HepG2 (cell line): ENCODE measurements around the gene ARHGEF40. TPM values are rescaled to one million over a fixed set of nuclear protein-coding genes. Genes with fewer than 3 reads are reported as not detected.

Experiments
- AKNA ChIP-seq: sonication (generic); formaldehyde crosslinking; IDR thresholded peaks from 2 replicates; pipeline ENCODE4 v1.4.0; 2020; ENCODE audit warnings: missing genetic modification reagents, borderline replicate concordance
- ARID2 ChIP-seq: sonication (generic); formaldehyde crosslinking; IDR thresholded peaks from 2 replicates; pipeline ENCODE4 v1.8.1; 2022; ENCODE audit warnings: mild to moderate bottlenecking, missing genetic modification reagents, borderline replicate concordance
- EZH2 ChIP-seq: conservative IDR thresholded peaks from 2 replicates; pipeline ENCODE4 v1.6.1; 2012; ENCODE audit warnings: mild to moderate bottlenecking, low read depth, low read length, moderate library complexity
- KDM2A ChIP-seq: sonication (generic); formaldehyde crosslinking; IDR thresholded peaks from 2 replicates; pipeline ENCODE4 v1.4.0; 2020; ENCODE audit warnings: low read depth, missing genetic modification reagents, borderline replicate concordance
- KDM4B ChIP-seq: sonication (generic); formaldehyde crosslinking; IDR thresholded peaks from 2 replicates; pipeline ENCODE4 v1.4.0; 2020; ENCODE audit warnings: missing genetic modification reagents
- LCORL ChIP-seq, 2 experiments: fragments of 450-650 bp in 1 of 2; sonication (generic) in 1 of 2; formaldehyde crosslinking in 1 of 2; IDR thresholded peaks; 2 replicates each; pipeline versions ENCODE4 v1.5.0 to v1.6.1; 2017 to 2020; ENCODE audit warnings: antibody characterized with exemption in 1 of 2, missing genetic modification reagents in 1 of 2
- MAFF ChIP-seq: IDR thresholded peaks from 2 replicates; pipeline ENCODE4 v1.6.1; 2011; ENCODE audit warnings: low read depth, low read length, improper control_type of control experiment
- MAX ChIP-seq: IDR thresholded peaks from 2 replicates; pipeline ENCODE4 v1.6.1; 2012; ENCODE audit warnings: inconsistent platforms
- PCBP1 ChIP-seq: fragments of 200-400 bp; formaldehyde crosslinking; IDR thresholded peaks from 2 replicates; pipeline ENCODE4 v1.6.1; 2017; ENCODE audit warnings: mild to moderate bottlenecking, low read depth, low read length, borderline replicate concordance
- SNAPC5 ChIP-seq: sonication (generic); formaldehyde crosslinking; IDR thresholded peaks from 2 replicates; pipeline ENCODE4 v1.8.1; 2023; ENCODE audit warnings: mild to moderate bottlenecking, missing genetic modification reagents, borderline replicate concordance
- SP1 ChIP-seq, 2 experiments: fragments of 450-650 bp in 1 of 2; sonication (generic) in 1 of 2; formaldehyde crosslinking in 1 of 2; IDR thresholded peaks; 2 replicates each; pipeline versions ENCODE4 v1.4.0 to v1.6.1; 2016 to 2020; ENCODE audit warnings: missing genetic modification reagents in 1 of 2
- TOPORS ChIP-seq: sonication (generic); formaldehyde crosslinking; IDR thresholded peaks from 2 replicates; pipeline ENCODE4 v1.8.0; 2023; ENCODE audit warnings: mild to moderate bottlenecking, missing genetic modification reagents
- XRCC5 ChIP-seq: fragments of 200-400 bp; formaldehyde crosslinking; optimal IDR thresholded peaks from 2 replicates; pipeline ENCODE3; 2017; ENCODE audit warnings: mild to moderate bottlenecking, low read length
- ZBTB20 ChIP-seq: sonication (generic); formaldehyde crosslinking; IDR thresholded peaks from 2 replicates; pipeline ENCODE4 v1.8.1; 2023; ENCODE audit warnings: missing genetic modification reagents, low read depth, mild to moderate bottlenecking, borderline replicate concordance
- ZBTB39 ChIP-seq: sonication (generic); formaldehyde crosslinking; IDR thresholded peaks from 2 replicates; pipeline ENCODE4 v1.5.0; 2020; ENCODE audit warnings: missing genetic modification reagents
- ZNF451 ChIP-seq: sonication (generic); formaldehyde crosslinking; IDR thresholded peaks from 2 replicates; pipeline ENCODE4 v1.5.0; 2020; ENCODE audit warnings: mild to moderate bottlenecking, missing genetic modification reagents
- ZNF549 ChIP-seq: sonication (generic); formaldehyde crosslinking; IDR thresholded peaks from 2 replicates; pipeline ENCODE4 v1.5.0; 2020; ENCODE audit warnings: missing genetic modification reagents
- ZNF652 ChIP-seq: IDR thresholded peaks from 2 replicates; pipeline ENCODE4 v1.6.1; 2016; ENCODE audit warnings: low read depth, borderline replicate concordance
- ZNF740 ChIP-seq: sonication (generic); formaldehyde crosslinking; IDR thresholded peaks from 2 replicates; pipeline ENCODE4 v1.4.0; 2020; ENCODE audit warnings: missing genetic modification reagents
- ZNF766 ChIP-seq: sonication (generic); formaldehyde crosslinking; IDR thresholded peaks from 2 replicates; pipeline ENCODE4 v1.5.0; 2020; ENCODE audit warnings: missing genetic modification reagents, borderline replicate concordance
- ZNF816 ChIP-seq: sonication (generic); formaldehyde crosslinking; IDR thresholded peaks from 2 replicates; pipeline ENCODE4 v1.8.0; 2022; ENCODE audit warnings: missing genetic modification reagents, mild to moderate bottlenecking, borderline replicate concordance
- ZZZ3 ChIP-seq: sonication (generic); formaldehyde crosslinking; IDR thresholded peaks from 2 replicates; pipeline ENCODE4 v1.4.0; 2020; ENCODE audit warnings: missing genetic modification reagents, mild to moderate bottlenecking, borderline replicate concordance
- polyA plus RNA-seq, 8 experiments: library from polyadenylated mRNA; depleted of rRNA in 3 of 8; stranded (reverse) in 7 of 8; unstranded in 1 of 8; fragments of >200 nt; fragmentation: Illumina TruSeq in 4 of 8; extraction: Trizol in 4 of 8; gene quantifications; 2 replicates each; pipeline versions ENCODE4 v1.2.1 to v1.2.3, GENCODE V29; 2011 to 2016; ENCODE audit warnings: low read depth in 4 of 8, missing spikeins in 1 of 8, mixed read lengths in 1 of 8; ENCODE audit not compliant: insufficient read depth in 1 of 8
- total RNA-seq, 5 experiments: library from RNA; depleted of rRNA; stranded (reverse); fragments of >200 nt; fragmentation: Illumina TruSeq; extraction: Trizol; gene quantifications; 2 replicates each; pipeline ENCODE4 v1.2.3, GENCODE V29; 2016; ENCODE audit warnings: low read depth in 1 of 5

ARHGEF40 gene
- total and polyA plus RNA-seq, 2 of the 13 experiments (the other 11 are each of a cell fraction or from before 2014, with no cell fraction given) = 28.1 to 78.1 TPM

GRCh38 chr14:21092273-21093011 is 22.3 kb downstream of the ARHGEF40 start (continued):
- TF ChIP-seq AKNA (CRISPR knock-in tag) (no peak), KDM2A (CRISPR knock-in tag) (peak; percentile 99), MAX (peak; percentile 85), ZBTB39 (CRISPR knock-in tag) (peak; percentile 64; the same call in 1 of the 2 replicates), ZNF652 (CRISPR knock-in tag) (no peak; the same call in 1 of the 2 replicates), ZNF816 (no peak), LCORL (IDR thresholded peaks at IDR 0.05) (no peak), LCORL (CRISPR knock-in tag; IDR thresholded peaks at IDR 0.05) (peak; percentile 96), ZNF549 (CRISPR knock-in tag) (no peak), MAFF (peak; percentile 28; the same call in 1 of the 2 replicates), KDM4B (peak; percentile 91; the same call in 1 of the 2 replicates), EZH2 (no peak), PCBP1 (peak; percentile 89; the same call in 1 of the 2 replicates), TOPORS (CRISPR knock-in tag) (peak; percentile 94), ZNF766 (CRISPR knock-in tag) (no peak), ZNF451 (peak; percentile 95), ZBTB20 (peak; percentile 72), ZNF740 (CRISPR knock-in tag) (peak; percentile 81), XRCC5 (peak; percentile 99), ARID2 (CRISPR knock-in tag) (0 out of 2 replicates have a peak, but pooled peaks have one; percentile 42), ZZZ3 (CRISPR knock-in tag) (peak; percentile 77; the same call in 1 of the 2 replicates), SP1 (IDR thresholded peaks at IDR 0.05) (no peak), SP1 (CRISPR knock-in tag; IDR thresholded peaks at IDR 0.05) (peak; percentile 63), SNAPC5 (CRISPR knock-in tag) (no peak)
